Stimulated activated CD4-positive, alpha-beta T cell treated with anti-CD3 and anti-CD28 coated beads, Interleukin-12 subunit alpha, Interleukin-12 subunit beta, amount 100 ng/mL, for 48 hours (primary cell): ENCODE data around the gene SERPINA1.

ENCODE experiments used
- DNase-seq, 3 donors: peaks; one replicate each; pipeline ENCODE4 v3.0.0-alpha.2; 2020; ENCODE audit warnings: low read depth in 2 of 3, low spot score in 1 of 3

The SERPINA1 gene

GRCh38 chr14:94398182-94398479, 9.7 kb upstream of the SERPINA1 start:
- DNase-seq = no peak

DNA sequence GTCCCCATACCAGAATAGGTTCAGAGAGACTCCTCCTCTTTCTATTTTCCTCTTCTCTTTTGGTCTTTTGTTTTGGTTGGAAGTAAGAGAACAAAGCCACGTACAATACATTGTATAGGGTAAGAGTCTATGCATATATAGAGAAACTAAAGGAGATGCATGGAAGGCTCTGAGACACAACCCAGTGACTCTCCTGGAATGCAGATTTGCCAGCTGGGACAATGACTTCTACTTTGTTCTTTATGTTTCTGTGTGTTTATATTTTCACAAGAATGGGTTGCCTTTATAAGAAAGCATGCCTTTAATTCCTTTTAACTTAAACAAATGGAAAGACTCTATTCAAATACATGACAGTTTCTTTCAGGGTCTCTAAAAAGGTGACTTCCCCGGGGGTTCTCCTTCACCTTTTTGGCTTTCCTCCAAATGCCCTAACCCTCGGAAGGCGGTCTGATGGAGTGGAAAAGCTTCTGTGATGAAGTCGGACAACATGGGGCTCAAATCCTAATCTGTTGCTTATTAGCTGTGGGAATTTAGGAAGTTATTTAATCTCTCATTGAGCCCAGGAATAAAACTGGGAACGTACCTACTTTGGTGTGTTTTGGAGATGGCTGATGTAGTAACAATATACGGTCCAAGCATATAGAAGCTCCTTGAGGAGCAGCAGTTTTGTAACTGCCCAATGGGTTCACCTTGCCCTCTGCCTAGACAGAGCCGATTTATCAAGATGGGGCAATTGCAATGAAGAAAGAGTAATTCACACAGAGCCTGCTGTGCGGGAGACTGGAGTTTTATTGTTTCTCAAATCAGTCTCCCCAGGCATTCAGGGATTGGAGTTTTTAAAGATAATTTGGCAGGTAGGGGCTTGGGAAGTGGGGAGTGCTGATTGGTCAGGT, 9.1 kb upstream of the SERPINA1 start:
- no peak for DNase-seq

DNA sequence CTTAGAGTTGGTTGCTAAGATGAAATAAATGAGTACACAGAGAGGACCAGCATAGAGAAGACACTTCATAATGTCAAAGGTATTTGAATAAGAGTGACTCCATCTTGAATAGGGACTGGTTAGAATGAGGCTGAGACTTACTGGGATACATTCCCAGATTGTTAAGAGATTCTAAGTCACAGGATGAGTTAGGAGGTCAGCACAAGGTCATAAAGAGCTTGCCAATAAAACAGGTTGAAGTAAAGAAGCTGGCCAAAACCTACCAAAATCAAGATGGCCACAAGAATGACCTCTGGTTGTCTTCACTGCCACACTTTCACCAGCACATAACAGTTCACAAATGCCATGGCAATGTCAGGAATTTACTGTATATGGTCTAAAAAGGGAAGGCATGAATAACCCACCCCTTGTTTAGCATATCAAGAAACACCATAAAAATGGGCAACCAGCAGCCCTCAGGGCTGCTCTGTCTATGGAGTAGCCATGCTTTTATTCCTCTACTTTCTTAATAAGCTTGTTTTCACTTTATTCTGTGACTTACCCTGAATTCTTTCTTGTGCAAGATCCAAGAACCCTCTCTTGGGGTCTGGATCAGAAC, 8.3 kb upstream of the SERPINA1 start:
- DNase-seq = no peak

GRCh38 chr14:94395888-94396574, 7.6 kb upstream of the SERPINA1 start:
- DNase-seq = no peak

GRCh38 chr14:94395282-94395887, 7.0 kb upstream of the SERPINA1 start:
- no peak for DNase-seq

DNA sequence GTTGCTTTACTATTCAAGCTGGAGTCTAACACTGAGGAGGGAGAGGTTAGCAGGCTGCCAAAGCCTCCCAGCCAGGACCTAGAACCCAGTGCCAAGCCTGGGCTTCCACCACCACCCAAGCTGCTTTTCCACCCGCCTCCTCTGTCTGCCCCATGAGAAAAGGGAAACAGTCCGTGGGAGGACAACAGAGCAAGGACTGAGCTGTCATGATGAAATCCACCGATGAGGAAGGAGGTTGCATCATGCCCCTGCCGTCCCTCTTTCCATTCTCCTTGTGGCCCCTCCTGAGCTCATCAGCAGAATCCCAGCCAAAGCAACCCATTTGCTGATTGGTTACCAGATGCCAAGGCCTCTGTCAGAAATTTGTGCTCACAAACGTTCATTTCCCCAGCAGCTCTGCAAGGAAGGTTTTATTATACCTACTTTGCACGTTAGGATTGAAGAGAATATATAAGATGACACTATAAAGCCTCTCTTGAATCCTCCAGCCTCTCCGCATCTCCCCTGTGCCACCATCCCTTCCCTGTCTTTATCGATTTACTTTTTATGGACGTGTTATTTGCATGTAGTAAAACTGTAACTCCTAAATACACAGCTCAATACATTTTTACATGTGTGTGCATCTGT, 6.3 kb upstream of the SERPINA1 start:
- DNase-seq = peak; percentile 14 to 39 (median 14)

DNA sequence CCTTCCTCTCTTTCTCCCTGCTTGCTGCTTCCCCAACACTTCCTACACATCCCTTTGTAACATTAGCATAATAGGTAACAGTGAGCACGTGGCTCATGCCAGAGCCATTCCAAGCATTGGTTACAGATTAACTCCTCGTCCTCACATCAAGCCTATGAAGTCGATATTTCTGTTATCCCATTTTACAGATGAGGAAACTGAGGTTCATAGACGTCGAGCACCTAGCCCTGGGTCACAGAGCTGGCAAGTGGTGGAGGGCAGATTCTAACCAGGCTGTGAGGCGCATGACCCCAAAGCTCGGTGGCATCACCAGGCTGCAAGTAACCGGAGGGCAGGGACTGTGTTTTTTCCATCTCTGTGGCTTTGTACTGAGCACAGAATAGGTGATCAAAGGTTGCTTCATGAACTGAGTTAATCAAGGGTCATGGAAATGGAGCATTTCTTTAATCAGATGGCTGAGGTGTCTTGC, 5.7 kb upstream of the SERPINA1 start:
- DNase-seq = no peak

DNA sequence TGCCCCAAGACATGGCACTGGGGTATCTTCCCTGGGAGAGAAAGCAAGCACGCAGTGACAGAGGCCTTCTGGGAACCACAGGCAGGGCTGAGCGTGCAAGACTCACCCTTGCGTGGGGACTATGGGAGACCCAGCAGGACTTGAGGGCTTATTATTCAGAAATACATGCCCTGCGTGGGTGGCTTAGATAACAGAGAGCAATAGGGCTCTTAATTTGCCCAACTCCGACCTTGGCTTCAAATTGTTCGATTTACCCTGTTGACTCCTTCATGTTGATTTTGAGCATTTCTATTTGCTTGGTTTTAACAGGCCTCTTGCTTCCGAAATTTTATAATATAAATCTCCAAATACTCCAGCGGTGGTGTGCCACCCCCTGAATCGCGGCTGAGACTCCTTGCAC, 5.1 kb upstream of the SERPINA1 start:
- DNase-seq = no peak

DNA sequence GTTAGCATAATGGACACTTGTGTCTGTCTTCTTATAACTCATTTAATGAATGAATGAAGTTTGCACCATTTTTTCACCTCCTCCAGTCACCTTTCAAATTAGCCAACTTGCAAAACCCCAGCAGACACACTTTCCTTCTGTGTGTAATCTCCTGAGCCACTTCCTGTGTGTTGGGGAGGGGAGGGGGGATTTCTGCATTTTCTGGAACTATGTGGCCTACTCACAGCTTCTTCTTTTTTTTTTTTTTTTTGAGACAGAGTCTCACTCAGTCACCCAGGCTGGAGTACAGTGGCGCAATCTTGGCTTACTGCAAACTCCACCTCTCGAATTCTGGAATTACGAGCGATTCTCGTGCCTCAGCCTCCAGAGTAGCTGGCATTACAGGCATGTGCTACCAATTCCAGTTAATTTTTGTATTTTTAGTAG, 4.1 kb upstream of the SERPINA1 start:
- DNase-seq = peak in 2 of 3 donors; percentile 30 to 34

DNA sequence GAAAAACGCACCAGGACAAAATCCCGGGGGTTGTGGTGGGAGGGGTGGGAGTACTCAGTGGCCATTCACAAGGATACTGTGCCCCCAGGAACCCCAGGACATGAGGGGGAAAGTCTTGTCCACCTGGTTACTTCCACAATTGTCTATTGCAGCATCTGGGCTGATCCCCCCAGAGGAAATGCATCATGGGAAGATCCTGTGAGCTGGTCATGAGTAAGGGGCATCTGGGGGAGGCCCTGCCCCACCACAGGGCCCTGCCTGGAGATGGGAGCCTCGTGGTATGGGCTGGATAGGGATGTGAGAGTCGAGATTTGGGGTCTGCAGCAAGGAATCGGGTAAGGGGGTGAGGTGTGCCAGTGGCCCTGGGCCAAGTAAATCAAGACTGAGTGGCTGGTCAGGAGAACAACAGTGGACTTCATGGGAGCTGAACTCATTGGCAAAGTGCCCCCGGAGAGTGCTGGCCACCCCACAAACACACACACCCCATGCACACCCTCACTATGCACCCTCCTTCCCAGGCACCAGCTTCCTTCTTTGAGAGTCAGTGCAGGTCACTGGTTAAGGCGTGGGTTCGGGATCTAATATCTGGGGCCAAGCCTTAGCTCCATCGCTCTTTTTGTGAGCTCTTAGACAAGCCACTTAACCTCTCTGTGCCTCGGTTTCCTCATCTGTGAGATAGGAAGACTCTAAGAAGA, 3.0 kb upstream of the SERPINA1 start:
- no peak for DNase-seq

GRCh38 chr14:94390372-94391086, 2.1 kb upstream of the SERPINA1 start:
- no peak for DNase-seq

DNA sequence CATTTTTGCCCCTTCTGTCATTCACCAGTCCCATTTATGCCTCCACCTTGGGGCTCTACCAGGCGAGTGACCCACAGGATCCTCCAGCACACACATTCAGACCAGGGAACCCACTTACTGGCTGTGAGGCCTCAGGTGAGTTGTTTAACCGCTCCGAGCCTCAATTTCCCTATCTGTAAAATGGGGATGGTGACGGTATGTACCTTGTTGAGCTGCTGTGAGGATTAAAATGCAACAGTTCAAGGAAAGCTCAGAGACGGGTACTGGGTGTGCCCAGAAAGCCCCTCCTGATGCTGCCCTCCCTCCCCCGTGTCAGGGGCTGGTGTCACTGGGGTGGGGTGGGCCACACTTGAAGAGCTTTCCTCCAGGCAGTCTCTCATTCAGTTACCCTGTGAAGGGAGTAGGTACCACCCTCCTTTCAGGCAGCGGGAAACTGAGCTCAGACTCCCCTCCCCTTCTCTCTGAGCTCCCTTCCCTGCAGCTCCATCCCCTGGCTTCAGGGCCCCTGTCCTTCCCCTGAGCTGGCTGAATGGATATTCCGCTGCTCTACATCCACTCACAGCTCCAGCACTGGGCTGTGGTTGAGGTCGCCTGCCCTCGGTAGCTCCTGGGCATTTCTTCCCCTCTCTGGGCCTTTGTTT, 1.4 kb upstream of the SERPINA1 start:
- no peak for DNase-seq

- no peak for DNase-seq
Measured at GRCh38 chr14:94389104-94389469, 685 bp upstream of the SERPINA1 start.

DNA sequence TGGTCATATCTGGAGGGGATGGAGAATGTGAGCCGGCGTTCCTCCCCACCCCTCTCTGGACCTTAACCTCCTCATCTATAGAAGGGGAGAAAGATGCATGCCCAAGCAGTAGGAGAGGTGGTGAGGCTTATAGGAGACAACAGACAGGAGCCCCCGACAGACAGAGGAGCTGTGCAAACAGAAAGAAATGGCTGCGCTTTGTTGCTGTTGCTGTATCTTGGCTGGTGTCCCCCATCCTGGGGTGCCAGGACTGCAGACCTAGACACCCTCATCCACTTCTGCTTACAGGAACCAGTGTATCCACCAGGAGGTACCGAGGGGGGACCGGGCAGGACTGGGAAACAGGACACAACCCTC, 397 bp downstream of the SERPINA1 start:
- no peak for DNase-seq

DNA sequence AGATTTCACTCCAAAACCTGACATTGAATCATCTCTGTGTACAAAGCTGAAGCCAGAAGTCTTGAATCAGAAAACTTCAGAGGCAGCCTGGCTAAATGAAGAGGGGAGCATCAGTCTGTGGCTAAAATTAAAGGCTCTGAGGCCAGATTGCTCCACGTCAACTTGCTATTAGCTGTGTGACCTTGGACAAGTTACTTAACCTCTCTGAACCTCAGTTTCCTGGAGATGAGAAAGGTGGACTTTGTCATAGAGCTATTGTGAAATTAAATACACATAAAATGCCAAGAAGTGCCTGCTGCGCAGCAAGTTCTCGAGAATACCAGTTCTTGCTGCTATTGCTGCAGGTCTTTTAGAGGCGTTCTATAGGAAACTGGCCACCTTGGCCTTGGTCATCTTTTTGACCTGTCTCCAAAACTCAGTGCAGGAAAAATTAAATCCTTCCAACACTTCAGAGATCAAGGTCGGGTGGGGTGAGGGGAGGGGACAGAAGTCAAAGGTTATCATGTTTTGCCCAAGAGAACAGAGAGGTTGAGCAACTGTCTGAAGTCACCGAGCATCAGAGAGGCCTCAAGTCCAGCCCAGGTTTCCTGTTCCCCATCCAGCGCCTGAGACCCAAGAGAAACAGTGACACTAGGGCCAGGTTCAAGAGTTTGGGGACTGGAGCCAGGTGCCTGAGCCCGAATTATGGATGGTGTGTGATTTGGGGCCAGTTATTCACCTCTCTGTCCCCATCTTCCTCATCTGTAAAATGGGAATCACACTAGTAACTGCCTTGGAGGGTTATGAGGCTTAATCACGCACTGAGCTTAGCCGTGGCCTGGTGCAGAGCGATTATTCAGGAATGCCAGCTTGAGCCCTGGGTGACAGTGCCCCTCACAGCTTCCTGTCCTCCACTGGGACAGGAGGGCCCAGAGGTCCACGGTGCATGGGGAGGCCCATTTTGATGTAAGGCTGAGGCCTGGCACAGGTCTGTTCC, 1.1 kb downstream of the SERPINA1 start:
- DNase-seq = no peak

- DNase-seq = no peak
Measured at GRCh38 chr14:94386085-94387031, 2.0 kb downstream of the SERPINA1 start.

DNA sequence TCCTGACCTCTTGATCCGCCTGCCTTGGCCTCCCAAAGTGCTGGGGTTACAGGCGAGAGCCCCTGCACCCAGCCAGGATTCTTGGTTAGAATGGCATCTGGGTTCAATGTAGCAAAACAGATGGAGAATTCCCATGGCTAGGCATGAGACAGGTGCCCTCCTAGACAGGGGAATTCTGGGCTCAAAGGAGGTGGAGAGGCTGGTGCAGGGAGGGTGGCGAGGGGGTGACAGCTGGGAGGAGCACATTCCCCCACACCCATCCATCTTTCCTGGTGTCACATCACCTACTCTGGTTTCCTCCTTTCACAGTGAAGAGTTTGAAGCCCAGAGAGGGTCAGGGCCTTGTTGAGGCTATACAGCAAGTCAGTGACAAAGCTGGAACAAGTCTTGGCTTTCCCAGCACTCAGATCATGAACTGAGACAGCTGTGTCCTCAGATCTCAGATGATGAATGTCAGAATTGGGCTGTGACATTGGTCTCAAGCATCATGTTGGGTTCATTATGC, 2.8 kb downstream of the SERPINA1 start:
- DNase-seq = no peak
